HepG2 (cell line): ENCODE data around the gene MRPL34. TPM values are rescaled to one million over a fixed set of nuclear protein-coding genes. Genes with fewer than 3 reads are reported as not detected.

ENCODE experiments used
- ATAC-seq: fragments of 200-7000 bp; cut with Tn5 transposase; 3 replicates; pipeline ENCODE4 v1.9.1; 2020; ENCODE audit warnings: mild to moderate bottlenecking, moderate library complexity
- BruUV-seq: library from RNA; stranded (reverse); fragments of 400-500 nt; replicated peaks from 2 replicates; lab custom pipeline; 2021; lab: Mats Ljungman, UMichigan
- CTCF ChIA-PET: fragments of 300-600 bp; formaldehyde crosslinking; extraction: SDS; loops from one replicate; lab custom pipeline; 2021; ENCODE audit warnings: low total read pairs, inconsistent platforms, low intra/inter-chr PET ratio; lab: Yijun Ruan, JAX
- POLR2A ChIA-PET: fragments of 350-600 bp; sonication (Branson Sonifier 250); formaldehyde crosslinking; loops from one replicate; lab custom pipeline; 2020; ENCODE audit warnings: antibody characterized with exemption, inconsistent platforms; lab: Yijun Ruan, JAX
- DNase-seq: peaks from one replicate; pipeline ENCODE4 v3.0.0-alpha.2; 2015; ENCODE audit warnings: low spot score
- FAIRE-seq: peaks from 3 replicates; lab custom pipeline; 2011; peaks lifted over from hg19 to GRCh38; lab: Jason Lieb, UNC
- H2AFZ ChIP-seq: one replicate; pipeline ENCODE4 v1.6.1; 2011; ENCODE audit warnings: low read length, inconsistent platforms
- H3K27ac ChIP-seq: fragments of 300-600 bp; 3 replicates; pipeline ENCODE4 v1.8.0; 2011; ENCODE audit warnings: mixed run types, mild to moderate bottlenecking, mixed read lengths, low read length, inconsistent platforms; ENCODE audit not compliant: insufficient read depth; ENCODE audit errors: extremely low read length
- H3K27me3 ChIP-seq, 2 experiments: fragments of 200-600 bp in 1 of 2; 2 replicates in 1 of 2; 3 replicates in 1 of 2; pipeline versions ENCODE4 v1.6.0 to v1.8.0; 2011; ENCODE audit warnings: low read length in 2 of 2, mild to moderate bottlenecking in 2 of 2, moderate library complexity in 2 of 2, inconsistent platforms in 1 of 2; ENCODE audit not compliant: insufficient read depth in 2 of 2, control insufficient read depth in 1 of 2
- H3K36me3 ChIP-seq, 2 experiments: fragments of 200-600 bp in 1 of 2; replicated peaks in 1 of 2; 2 replicates in 1 of 2; 3 replicates in 1 of 2; pipeline versions ENCODE4 v1.5.1 to v1.8.0; 2011; ENCODE audit warnings: low read length in 2 of 2, inconsistent platforms in 1 of 2; ENCODE audit not compliant: insufficient read depth in 2 of 2, control insufficient read depth in 1 of 2
- H3K4me1 ChIP-seq: 2 replicates; pipeline ENCODE4 v1.5.1; 2012; ENCODE audit warnings: low read length, inconsistent platforms; ENCODE audit not compliant: insufficient read depth
- H3K4me2 ChIP-seq: 2 replicates; pipeline ENCODE4 v1.6.0; 2011; ENCODE audit warnings: low read depth, low read length, inconsistent platforms
- H3K4me3 ChIP-seq, 3 experiments: fragments of 200-600 bp in 1 of 3; sonication (generic), shearing (Covaris generic) in 1 of 3; replicated peaks in 1 of 3; 2 replicates each; pipeline ENCODE4 v1.5.1; 2011 to 2016; ENCODE audit warnings: low read length in 3 of 3, inconsistent platforms in 2 of 3, low read depth in 2 of 3, mild to moderate bottlenecking in 2 of 3, control low read depth in 1 of 3, mixed read lengths in 1 of 3; ENCODE audit not compliant: insufficient read depth in 1 of 3
- H3K79me2 ChIP-seq: one replicate; pipeline ENCODE4 v1.6.1; 2011; ENCODE audit warnings: low read length, inconsistent platforms; ENCODE audit not compliant: insufficient read depth
- H3K9ac ChIP-seq: 2 replicates; pipeline ENCODE4 v1.6.0; 2011; ENCODE audit warnings: mild to moderate bottlenecking, low read depth, low read length, inconsistent platforms; ENCODE audit not compliant: insufficient read depth
- H3K9me3 ChIP-seq: 2 replicates; pipeline ENCODE4 v1.5.1; 2012; ENCODE audit warnings: mild to moderate bottlenecking, low read length
- H4K20me1 ChIP-seq: 2 replicates; pipeline ENCODE4 v1.6.0; 2011; ENCODE audit warnings: inconsistent platforms, mild to moderate bottlenecking, low read length, moderate library complexity; ENCODE audit not compliant: insufficient read depth
- CHCHD3 ChIP-seq: sonication (generic); formaldehyde crosslinking; IDR thresholded peaks from 2 replicates; pipeline ENCODE4 v1.8.0; 2022; ENCODE audit warnings: mild to moderate bottlenecking, missing genetic modification reagents, moderate library complexity
- GRHL1 ChIP-seq: sonication (generic); formaldehyde crosslinking; conservative IDR thresholded peaks from 2 replicates; pipeline ENCODE4 v1.8.0; 2022; ENCODE audit warnings: missing genetic modification reagents
- NFATC3 ChIP-seq: sonication (generic); formaldehyde crosslinking; IDR thresholded peaks from 2 replicates; pipeline ENCODE4 v1.5.1; 2020; ENCODE audit warnings: mild to moderate bottlenecking, missing genetic modification reagents
- NRL ChIP-seq: sonication (generic); formaldehyde crosslinking; IDR thresholded peaks from 2 replicates; pipeline ENCODE4 v1.5.0; 2020; ENCODE audit warnings: missing genetic modification reagents, mild to moderate bottlenecking, moderate library complexity, borderline replicate concordance
- RFXANK ChIP-seq: IDR thresholded peaks from 2 replicates; pipeline ENCODE4 v1.6.1; 2016
- RNF219 ChIP-seq: sonication (generic); formaldehyde crosslinking; IDR thresholded peaks from 2 replicates; pipeline ENCODE4 v1.5.0; 2020; ENCODE audit warnings: mild to moderate bottlenecking, missing genetic modification reagents
- SNAPC5 ChIP-seq: sonication (generic); formaldehyde crosslinking; IDR thresholded peaks from 2 replicates; pipeline ENCODE4 v1.8.1; 2023; ENCODE audit warnings: mild to moderate bottlenecking, missing genetic modification reagents, borderline replicate concordance
- TEAD2 ChIP-seq: sonication (generic); formaldehyde crosslinking; IDR thresholded peaks from 2 replicates; pipeline ENCODE4 v1.9.0; 2021; ENCODE audit warnings: missing genetic modification reagents
- ZBTB26 ChIP-seq: IDR thresholded peaks from 2 replicates; pipeline ENCODE4 v1.6.1; 2016; ENCODE audit warnings: missing compliant biosample characterization, missing genetic modification reagents, borderline replicate concordance
- ZBTB38 ChIP-seq: sonication (generic); formaldehyde crosslinking; IDR thresholded peaks from 2 replicates; pipeline ENCODE4 v1.5.1; 2020; ENCODE audit warnings: mild to moderate bottlenecking, missing genetic modification reagents
- ZBTB42 ChIP-seq: sonication (generic); formaldehyde crosslinking; IDR thresholded peaks from 2 replicates; pipeline ENCODE4 v1.5.0; 2020; ENCODE audit warnings: mild to moderate bottlenecking, missing genetic modification reagents
- ZMAT3 ChIP-seq: sonication (generic); formaldehyde crosslinking; conservative IDR thresholded peaks from 2 replicates; pipeline ENCODE4 v1.7.0; 2021; ENCODE audit warnings: missing genetic modification reagents
- ZNF235 ChIP-seq: sonication (generic); formaldehyde crosslinking; IDR thresholded peaks from 2 replicates; pipeline ENCODE4 v1.8.1; 2023; ENCODE audit warnings: mild to moderate bottlenecking, missing genetic modification reagents, borderline replicate concordance
- ZNF496 ChIP-seq: sonication (generic); formaldehyde crosslinking; IDR thresholded peaks from 2 replicates; pipeline ENCODE4 v1.8.1; 2023; ENCODE audit warnings: mild to moderate bottlenecking, moderate library complexity, missing genetic modification reagents; ENCODE audit not compliant: insufficient replicate concordance
- ZNF550 ChIP-seq: sonication (generic); formaldehyde crosslinking; IDR thresholded peaks from 2 replicates; pipeline ENCODE4 v1.4.0; 2020; ENCODE audit warnings: mild to moderate bottlenecking, missing genetic modification reagents, borderline replicate concordance
- ZNF746 ChIP-seq: sonication (generic); formaldehyde crosslinking; IDR thresholded peaks from 2 replicates; pipeline ENCODE4 v1.8.0; 2022; ENCODE audit warnings: mild to moderate bottlenecking, missing genetic modification reagents
- ZNF850 ChIP-seq: sonication (generic); formaldehyde crosslinking; conservative IDR thresholded peaks from 2 replicates; pipeline ENCODE4 v1.9.0; 2021; ENCODE audit warnings: mild to moderate bottlenecking, missing genetic modification reagents
- ZNF879 ChIP-seq: sonication (generic); formaldehyde crosslinking; IDR thresholded peaks from 2 replicates; pipeline ENCODE4 v1.8.1; 2023; ENCODE audit warnings: missing genetic modification reagents
- WGBS: methylation state at CpG from one replicate; pipeline ENCODE4 v1.1.6; 2017; ENCODE audit warnings: low lambda C conversion rate; 5-methylcytosine and 5-hydroxymethylcytosine counted together
- in situ Hi-C: cut with HindIII; loops from 2 replicates; pipeline ENCODE4 v1.10.0; 2017; ENCODE audit warnings: low pct_unique_long_range_greater_than_20kb; ENCODE audit not compliant: extremely low pct_ligation_motif_present
- intact Hi-C: fragments of 100-400 bp; cut with micrococcal nuclease; formaldehyde crosslinking; loops from one replicate; pipeline ENCODE4 v1.10.0; 2022; ENCODE audit not compliant: unreplicated experiment
- polyA plus RNA-seq, 8 experiments: library from polyadenylated mRNA; depleted of rRNA in 3 of 8; stranded (reverse) in 7 of 8; unstranded in 1 of 8; fragments of >200 nt; fragmentation: Illumina TruSeq in 4 of 8; extraction: Trizol in 4 of 8; gene quantifications; 2 replicates each; pipeline versions ENCODE4 v1.2.1 to v1.2.3, GENCODE V29; 2011 to 2016; ENCODE audit warnings: low read depth in 4 of 8, missing spikeins in 1 of 8, mixed read lengths in 1 of 8; ENCODE audit not compliant: insufficient read depth in 1 of 8
- total RNA-seq, 5 experiments: library from RNA; depleted of rRNA; stranded (reverse); fragments of >200 nt; fragmentation: Illumina TruSeq; extraction: Trizol; gene quantifications; 2 replicates each; pipeline ENCODE4 v1.2.3, GENCODE V29; 2016; ENCODE audit warnings: low read depth in 1 of 5

Gene MRPL34
- total and polyA plus RNA-seq, 2 of the 13 experiments (the other 11 are each of a cell fraction or from before 2014, with no cell fraction given) = 74.0 to 77.3 TPM

- Histone ChIP-seq H3K4me1 (no peaks in the 10 kb centered on the region), H2AFZ (no peak overlapping the region), H4K20me1 (no peaks in the 10 kb centered on the region), H3K27ac (no peak overlapping the region), H3K36me3 (peaks cover 12 to 35% of the 10 kb centered on the region in 2 experiments; a peak in 4 of 5 replicates), H3K79me2 (no peaks in the 10 kb centered on the region), H3K9ac (no peak overlapping the region), H3K27me3 (no peaks in the 10 kb centered on the region), H3K4me2 (no peak overlapping the region), H3K4me3 (no peak overlapping the region), H3K9me3 (no peaks in the 10 kb centered on the region)
- DNase-seq (no peak), ATAC-seq (no peak), FAIRE-seq (no peak)
- in situ Hi-C loops (no loop called here), intact Hi-C loops (no loop called here)
- BruUV-seq = TSS peak; percentile 53
- ChIA-PET CTCF (no interaction called here), POLR2A (no interaction called here)
- 95% methylated on average over 40 of the region's 40 CpGs for WGBS
- TF ChIP-seq GRHL1 (CRISPR knock-in tag) (no peak), RNF219 (CRISPR knock-in tag) (no peak), ZNF496 (CRISPR knock-in tag) (no peak), ZNF235 (CRISPR knock-in tag) (no peak), RFXANK (CRISPR knock-in tag) (no peak), ZBTB38 (CRISPR knock-in tag) (no peak), CHCHD3 (CRISPR knock-in tag) (no peak), ZNF879 (CRISPR knock-in tag) (no peak), SNAPC5 (CRISPR knock-in tag) (no peak), NRL (CRISPR knock-in tag) (no peak), ZMAT3 (no peak), ZNF850 (CRISPR knock-in tag) (no peak), ZNF550 (no peak), ZBTB26 (CRISPR knock-in tag) (no peak), ZBTB42 (CRISPR knock-in tag) (no peak), TEAD2 (CRISPR knock-in tag) (no peak), ZNF746 (no peak), NFATC3 (no peak)
Measured at GRCh38 chr19:17319473-17320238, 14.0 kb downstream of the MRPL34 start.
